Measurements from ENCODE around the gene IRAK1.
"Not testable (repeated sequence)": the region's sequence is repeated elsewhere in the genome, so short reads cannot be mapped to it uniquely, and the experiment has no call there.

Gene IRAK1

GRCh38 chrX:154018518-154019060 is 1.1 kb downstream of the IRAK1 start:
- DNase-seq, result no peak

- DNase-seq, result no peak
Measured at GRCh38 chrX:154017766-154018517, 1.8 kb downstream of the IRAK1 start.

GRCh38 chrX:154016366-154017076 is 3.2 kb downstream of the IRAK1 start:
- DNase-seq, result no peak

- no peak for DNase-seq
Measured at GRCh38 chrX:154015581-154016264, 4.0 kb downstream of the IRAK1 start.

GRCh38 chrX:154014429-154015380 is 5.0 kb downstream of the IRAK1 start:
- DNase-seq, result no peak

- peak; percentile 26 for DNase-seq
Measured at GRCh38 chrX:154013614-154014360, 5.9 kb downstream of the IRAK1 start.

- DNase-seq, result no peak
Measured at GRCh38 chrX:154013001-154013421, 6.7 kb downstream of the IRAK1 start.

- DNase-seq, result no peak
Measured at GRCh38 chrX:154012336-154012991, 7.2 kb downstream of the IRAK1 start.

GRCh38 chrX:154011376-154012335 is 8.0 kb downstream of the IRAK1 start:
- DNase-seq, result no peak

- no peak for DNase-seq
Measured at GRCh38 chrX:154010330-154011087, 9.2 kb downstream of the IRAK1 start.

- DNase-seq, result no peak
Measured at GRCh38 chrX:154008521-154008920, 11.2 kb downstream of the IRAK1 start.

GRCh38 chrX:154006947-154007346 is 12.8 kb downstream of the IRAK1 start:
- DNase-seq, result no peak

GRCh38 chrX:154004315-154004714 is 15.4 kb downstream of the IRAK1 start:
- no peak for DNase-seq

GRCh38 chrX:154002215-154002719 is 17.4 kb downstream of the IRAK1 start:
- DNase-seq, result peak; percentile 72

GRCh38 chrX:154000051-154000450 is 19.7 kb downstream of the IRAK1 start:
- DNase-seq, result no peak

GRCh38 chrX:153999359-154000037 is 20.2 kb downstream of the IRAK1 start:
- no peak for DNase-seq

GRCh38 chrX:153995504-153995903 is 24.2 kb downstream of the IRAK1 start:
- no peak for DNase-seq

GRCh38 chrX:153994398-153994797 is 25.3 kb downstream of the IRAK1 start:
- DNase-seq, result not testable (repeated sequence)
